SK-N-SH (cell line): ENCODE results near the gene TUBA4A. TPM values are rescaled to one million over a fixed set of nuclear protein-coding genes. Genes with fewer than 3 reads are reported as not detected.
A peak's percentile ranks its signal among the peaks of the same experiment; 100 is the strongest.

ENCODE experiments used
- CHD2 ChIP-seq: fragments of 150-350 bp; IDR thresholded peaks from 2 replicates; pipeline ENCODE4 v1.6.1; 2018; ENCODE audit warnings: low read length; ENCODE audit not compliant: partially characterized antibody
- EP300 ChIP-seq, 2 experiments: IDR thresholded peaks; 2 replicates each; pipeline versions ENCODE4 v1.4.0 to v1.6.1; 2012; ENCODE audit warnings: borderline replicate concordance in 1 of 2, low read depth in 1 of 2, low read length in 1 of 2
- FOSL2 ChIP-seq: IDR thresholded peaks from 2 replicates; pipeline ENCODE4 v1.4.0; 2012; ENCODE audit warnings: low read depth, mild to moderate bottlenecking, moderate library complexity, borderline replicate concordance
- FOXJ3 ChIP-seq: sonication (generic); formaldehyde crosslinking; IDR thresholded peaks from 2 replicates; pipeline ENCODE4 v1.5.1; 2020; ENCODE audit warnings: mild to moderate bottlenecking, missing genetic modification reagents
- FOXM1 ChIP-seq: IDR thresholded peaks from 2 replicates; pipeline ENCODE4 v1.4.0; 2012; ENCODE audit warnings: low read depth, mild to moderate bottlenecking
- GATA2 ChIP-seq: sonication (generic); formaldehyde crosslinking; IDR thresholded peaks from 2 replicates; pipeline ENCODE4 v1.5.0; 2020; ENCODE audit warnings: mild to moderate bottlenecking, missing genetic modification reagents
- JUND ChIP-seq: IDR thresholded peaks from 2 replicates; pipeline ENCODE4 v1.4.0; 2012
- MAX ChIP-seq: IDR thresholded peaks from 2 replicates; pipeline ENCODE4 v1.4.0; 2012; ENCODE audit warnings: low read depth
- MEF2A ChIP-seq: IDR thresholded peaks from 2 replicates; pipeline ENCODE4 v1.4.0; 2012; ENCODE audit warnings: low read depth, borderline replicate concordance
- MXI1 ChIP-seq: IDR thresholded peaks from 2 replicates; pipeline ENCODE4 v1.6.1; 2012; ENCODE audit warnings: mild to moderate bottlenecking, low read depth, low read length, improper control_type of control experiment
- NFIC ChIP-seq: IDR thresholded peaks from 2 replicates; pipeline ENCODE4 v1.4.0; 2012; ENCODE audit warnings: borderline replicate concordance
- NRF1 ChIP-seq: IDR thresholded peaks from 2 replicates; pipeline ENCODE4 v1.6.1; 2012; ENCODE audit warnings: low read depth, mild to moderate bottlenecking, low read length
- POLR2AphosphoS5 ChIP-seq: IDR thresholded peaks from 2 replicates; pipeline ENCODE4 v1.6.1; 2012; ENCODE audit warnings: low read depth, low read length
- RAD21 ChIP-seq: IDR thresholded peaks from 2 replicates; pipeline ENCODE4 v1.6.1; 2012; ENCODE audit warnings: mild to moderate bottlenecking, low read length
- RCOR1 ChIP-seq: fragments of 150-350 bp; IDR thresholded peaks from 2 replicates; pipeline ENCODE4 v1.6.1; 2017; ENCODE audit warnings: antibody characterized with exemption, low read length
- RFX5 ChIP-seq: IDR thresholded peaks from 2 replicates; pipeline ENCODE4 v1.6.1; 2012; ENCODE audit warnings: mild to moderate bottlenecking, improper control_type of control experiment, low read length
- RXRA ChIP-seq: IDR thresholded peaks from 2 replicates; pipeline ENCODE4 v1.4.0; 2012; ENCODE audit warnings: low read depth, mild to moderate bottlenecking, borderline replicate concordance
- SMC3 ChIP-seq: IDR thresholded peaks from 2 replicates; pipeline ENCODE4 v1.6.1; 2012; ENCODE audit warnings: low read depth, low read length, improper control_type of control experiment
- TAF1 ChIP-seq: IDR thresholded peaks from 2 replicates; pipeline ENCODE4 v1.6.1; 2012; ENCODE audit warnings: low read depth, mild to moderate bottlenecking, low read length, moderate library complexity, borderline replicate concordance
- YY1 ChIP-seq: IDR thresholded peaks from 2 replicates; pipeline ENCODE4 v1.4.0; 2012; ENCODE audit warnings: low read depth, mild to moderate bottlenecking
- ZBTB33 ChIP-seq: IDR thresholded peaks from 2 replicates; pipeline ENCODE4 v1.4.0; 2012; ENCODE audit warnings: low read depth, borderline replicate concordance
- polyA plus RNA-seq, 3 experiments: library from polyadenylated mRNA; depleted of rRNA; stranded (reverse); fragments of >200 nt; gene quantifications; 2 replicates each; pipeline ENCODE4 v1.2.3, GENCODE V29; 2012
- TF ChIP-seq, protein P1 (sequence below): fragments of 200-600 bp; sonication (generic); IDR thresholded peaks from 2 replicates; pipeline ENCODE4 v1.6.1; 2017; ENCODE audit warnings: antibody characterized with exemption, mild to moderate bottlenecking, moderate library complexity
- TF ChIP-seq, protein P2 (sequence below): IDR thresholded peaks from 2 replicates; pipeline ENCODE4 v1.6.1; 2012; ENCODE audit warnings: mild to moderate bottlenecking, low read depth, low read length, moderate library complexity

The TUBA4A gene
- polyA plus RNA-seq, 1 of the 3 experiments (the other 2 are of a cell fraction), result 6.2 TPM

DNA sequence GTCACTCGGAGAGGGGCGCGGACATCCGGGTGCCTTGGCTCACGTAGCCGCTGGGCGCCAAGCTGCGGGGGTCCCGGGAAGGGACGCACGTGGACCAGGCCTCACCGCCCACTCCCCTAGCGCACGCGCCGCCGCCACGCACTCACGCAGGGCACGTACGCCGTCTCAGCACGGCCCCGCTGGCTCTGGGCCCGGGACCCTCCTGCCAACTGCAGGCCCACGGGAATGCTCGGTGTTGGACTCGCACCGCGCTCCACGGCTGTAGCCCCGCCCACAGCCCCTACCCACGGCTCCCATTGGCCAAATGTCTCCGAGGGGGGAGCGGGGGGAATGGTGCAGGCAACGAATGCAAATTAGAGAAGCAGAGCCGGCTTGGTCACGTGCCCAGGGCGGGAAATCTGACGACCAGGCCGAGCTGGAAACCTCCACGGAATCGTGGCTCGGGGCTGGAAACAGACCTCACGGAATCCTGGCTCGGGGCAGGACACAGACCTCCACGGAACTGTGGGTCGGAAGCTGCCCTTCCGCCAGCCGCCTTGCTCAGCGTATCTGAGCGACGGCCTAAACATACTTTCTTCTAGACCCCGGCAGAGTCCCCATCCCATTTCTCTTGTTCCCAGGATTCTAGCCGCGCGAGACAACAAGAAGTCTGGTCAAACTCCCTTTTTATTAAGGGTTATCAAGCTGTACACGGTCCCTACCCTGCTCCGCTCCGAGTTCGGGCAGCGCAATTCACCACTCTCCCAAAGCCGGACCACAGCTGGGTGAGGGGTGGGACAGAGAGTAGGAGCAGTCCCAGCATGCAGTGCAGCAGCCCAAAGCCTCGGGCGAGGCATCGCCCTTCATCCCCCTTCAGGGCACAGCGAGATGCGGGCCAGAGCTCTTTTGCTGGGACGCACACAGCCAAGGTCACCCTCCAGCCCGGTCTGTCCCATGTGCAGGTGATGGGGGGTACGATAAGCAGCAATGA lies 34.7 kb downstream of the TUBA4A start, which contains the start of gene ABCB6 (continued):
- TF ChIP-seq, protein P1, sequence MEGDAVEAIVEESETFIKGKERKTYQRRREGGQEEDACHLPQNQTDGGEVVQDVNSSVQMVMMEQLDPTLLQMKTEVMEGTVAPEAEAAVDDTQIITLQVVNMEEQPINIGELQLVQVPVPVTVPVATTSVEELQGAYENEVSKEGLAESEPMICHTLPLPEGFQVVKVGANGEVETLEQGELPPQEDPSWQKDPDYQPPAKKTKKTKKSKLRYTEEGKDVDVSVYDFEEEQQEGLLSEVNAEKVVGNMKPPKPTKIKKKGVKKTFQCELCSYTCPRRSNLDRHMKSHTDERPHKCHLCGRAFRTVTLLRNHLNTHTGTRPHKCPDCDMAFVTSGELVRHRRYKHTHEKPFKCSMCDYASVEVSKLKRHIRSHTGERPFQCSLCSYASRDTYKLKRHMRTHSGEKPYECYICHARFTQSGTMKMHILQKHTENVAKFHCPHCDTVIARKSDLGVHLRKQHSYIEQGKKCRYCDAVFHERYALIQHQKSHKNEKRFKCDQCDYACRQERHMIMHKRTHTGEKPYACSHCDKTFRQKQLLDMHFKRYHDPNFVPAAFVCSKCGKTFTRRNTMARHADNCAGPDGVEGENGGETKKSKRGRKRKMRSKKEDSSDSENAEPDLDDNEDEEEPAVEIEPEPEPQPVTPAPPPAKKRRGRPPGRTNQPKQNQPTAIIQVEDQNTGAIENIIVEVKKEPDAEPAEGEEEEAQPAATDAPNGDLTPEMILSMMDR, result no peak
- no peak for TF ChIP-seq MEF2A
- TF ChIP-seq GATA2 (CRISPR knock-in tag), result no peak
- TF ChIP-seq TAF1, result peak; percentile 57; the same call in 1 of the 2 replicates
- no peak for TF ChIP-seq JUND
- TF ChIP-seq CHD2, result peak; percentile 45
- peak; percentile 46 for TF ChIP-seq NRF1
- no peak for TF ChIP-seq NFIC
- no peak for TF ChIP-seq FOSL2
- TF ChIP-seq POLR2AphosphoS5, result peak; percentile 77
- no peak for TF ChIP-seq FOXM1
- no peak for TF ChIP-seq RFX5
- no peak for TF ChIP-seq FOXJ3 (CRISPR knock-in tag)
- TF ChIP-seq SMC3, result no peak
- no peak for TF ChIP-seq RXRA
- 0 out of 2 replicates have a peak, but pooled peaks have one; percentile 32 for TF ChIP-seq RCOR1
- TF ChIP-seq EP300 (IDR thresholded peaks at IDR 0.05; ENCODE audit: borderline replicate concordance in 1 of 2, low read depth in 1 of 2, low read length in 1 of 2), result no peak
- TF ChIP-seq RAD21, result no peak
- TF ChIP-seq, protein P2, sequence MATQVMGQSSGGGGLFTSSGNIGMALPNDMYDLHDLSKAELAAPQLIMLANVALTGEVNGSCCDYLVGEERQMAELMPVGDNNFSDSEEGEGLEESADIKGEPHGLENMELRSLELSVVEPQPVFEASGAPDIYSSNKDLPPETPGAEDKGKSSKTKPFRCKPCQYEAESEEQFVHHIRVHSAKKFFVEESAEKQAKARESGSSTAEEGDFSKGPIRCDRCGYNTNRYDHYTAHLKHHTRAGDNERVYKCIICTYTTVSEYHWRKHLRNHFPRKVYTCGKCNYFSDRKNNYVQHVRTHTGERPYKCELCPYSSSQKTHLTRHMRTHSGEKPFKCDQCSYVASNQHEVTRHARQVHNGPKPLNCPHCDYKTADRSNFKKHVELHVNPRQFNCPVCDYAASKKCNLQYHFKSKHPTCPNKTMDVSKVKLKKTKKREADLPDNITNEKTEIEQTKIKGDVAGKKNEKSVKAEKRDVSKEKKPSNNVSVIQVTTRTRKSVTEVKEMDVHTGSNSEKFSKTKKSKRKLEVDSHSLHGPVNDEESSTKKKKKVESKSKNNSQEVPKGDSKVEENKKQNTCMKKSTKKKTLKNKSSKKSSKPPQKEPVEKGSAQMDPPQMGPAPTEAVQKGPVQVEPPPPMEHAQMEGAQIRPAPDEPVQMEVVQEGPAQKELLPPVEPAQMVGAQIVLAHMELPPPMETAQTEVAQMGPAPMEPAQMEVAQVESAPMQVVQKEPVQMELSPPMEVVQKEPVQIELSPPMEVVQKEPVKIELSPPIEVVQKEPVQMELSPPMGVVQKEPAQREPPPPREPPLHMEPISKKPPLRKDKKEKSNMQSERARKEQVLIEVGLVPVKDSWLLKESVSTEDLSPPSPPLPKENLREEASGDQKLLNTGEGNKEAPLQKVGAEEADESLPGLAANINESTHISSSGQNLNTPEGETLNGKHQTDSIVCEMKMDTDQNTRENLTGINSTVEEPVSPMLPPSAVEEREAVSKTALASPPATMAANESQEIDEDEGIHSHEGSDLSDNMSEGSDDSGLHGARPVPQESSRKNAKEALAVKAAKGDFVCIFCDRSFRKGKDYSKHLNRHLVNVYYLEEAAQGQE, result 0 out of 2 replicates have a peak, but pooled peaks have one; percentile 30
- TF ChIP-seq MXI1, result peak; percentile 93
- 0 out of 2 replicates have a peak, but pooled peaks have one; percentile 12 for TF ChIP-seq ZBTB33
- TF ChIP-seq YY1, result no peak
- TF ChIP-seq MAX, result peak; percentile 93
